ENCODE data around the gene SPTBN1.
A peak's percentile ranks its signal among the peaks of the same experiment; 100 is the strongest.

Gene SPTBN1

GRCh38 chr2:54617409-54617808, 161.3 kb downstream of the SPTBN1 start:
- no peak overlapping the region for H3K4me3 ChIP-seq (ENCODE audit: low read length)
- peaks cover 79% of the 10 kb centered on the region for H3K36me3 ChIP-seq (ENCODE audit: control insufficient read depth, insufficient read depth, low read length, severe bottlenecking)
- H3K9me3 ChIP-seq (ENCODE audit: control insufficient read depth, low read length): no peaks in the 10 kb centered on the region
- peaks cover 22% of the 10 kb centered on the region for H3K4me1 ChIP-seq (ENCODE audit: control insufficient read depth, insufficient read depth, low read length)
- no peak overlapping the region for H3K9ac ChIP-seq (ENCODE audit: low read length)
- no peak for DNase-seq (ENCODE audit: low read depth)
- no peaks in the 10 kb centered on the region for H3K27me3 ChIP-seq (replicated peaks; ENCODE audit: control insufficient read depth, insufficient read depth, low read length)

GRCh38 chr2:54618646-54619565, 162.8 kb downstream of the SPTBN1 start:
- Histone ChIP-seq H3K36me3 (ENCODE audit: control insufficient read depth, insufficient read depth, low read length, severe bottlenecking) (peaks cover 85% of the 10 kb centered on the region), H3K9me3 (ENCODE audit: control insufficient read depth, low read length) (no peaks in the 10 kb centered on the region), H3K27me3 (replicated peaks; ENCODE audit: control insufficient read depth, insufficient read depth, low read length) (no peaks in the 10 kb centered on the region), H3K9ac (ENCODE audit: low read length) (peak overlapping the region; percentile 43), H3K4me1 (ENCODE audit: control insufficient read depth, insufficient read depth, low read length) (peaks cover 23% of the 10 kb centered on the region), H3K4me3 (ENCODE audit: low read length) (peak overlapping the region; percentile 5)
- no peak for DNase-seq (ENCODE audit: low read depth)

DNA sequence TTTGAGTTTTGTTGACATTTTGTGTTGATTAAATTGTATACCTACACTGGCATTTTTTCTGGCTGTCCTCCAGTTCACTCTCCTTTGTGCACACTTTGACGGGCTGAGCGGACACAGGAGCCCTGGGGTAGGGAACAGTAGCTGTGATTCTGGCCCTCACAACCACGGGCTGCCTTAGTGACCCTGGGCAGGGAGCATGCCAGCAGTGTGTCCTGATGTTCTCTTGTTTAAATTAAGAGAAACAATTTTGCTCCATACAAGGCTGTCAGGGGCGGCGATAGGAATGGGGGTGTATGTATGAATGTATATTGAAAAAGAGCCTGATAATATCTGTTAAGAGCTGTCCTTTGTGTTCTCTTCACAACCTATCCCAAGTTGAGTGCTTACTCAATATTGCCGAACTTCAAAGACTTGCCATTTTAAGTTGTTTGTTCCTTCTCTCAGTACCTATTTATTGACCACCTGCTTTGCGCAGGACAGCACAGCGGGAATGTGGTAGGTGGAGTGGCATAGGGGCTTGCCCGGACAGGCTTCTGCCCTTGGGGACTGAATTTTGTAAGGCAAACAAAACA, 163.6 kb downstream of the SPTBN1 start:
- no peak for DNase-seq (ENCODE audit: low read depth)
- H3K4me1 ChIP-seq (ENCODE audit: control insufficient read depth, insufficient read depth, low read length): peaks cover 32% of the 10 kb centered on the region
- peak overlapping the region; percentile 43 for H3K9ac ChIP-seq (ENCODE audit: low read length)
- H3K36me3 ChIP-seq (ENCODE audit: control insufficient read depth, insufficient read depth, low read length, severe bottlenecking): peaks cover 94% of the 10 kb centered on the region
- H3K4me3 ChIP-seq (ENCODE audit: low read length): no peak overlapping the region
- no peaks in the 10 kb centered on the region for H3K27me3 ChIP-seq (replicated peaks; ENCODE audit: control insufficient read depth, insufficient read depth, low read length)
- H3K9me3 ChIP-seq (ENCODE audit: control insufficient read depth, low read length): no peaks in the 10 kb centered on the region

DNA sequence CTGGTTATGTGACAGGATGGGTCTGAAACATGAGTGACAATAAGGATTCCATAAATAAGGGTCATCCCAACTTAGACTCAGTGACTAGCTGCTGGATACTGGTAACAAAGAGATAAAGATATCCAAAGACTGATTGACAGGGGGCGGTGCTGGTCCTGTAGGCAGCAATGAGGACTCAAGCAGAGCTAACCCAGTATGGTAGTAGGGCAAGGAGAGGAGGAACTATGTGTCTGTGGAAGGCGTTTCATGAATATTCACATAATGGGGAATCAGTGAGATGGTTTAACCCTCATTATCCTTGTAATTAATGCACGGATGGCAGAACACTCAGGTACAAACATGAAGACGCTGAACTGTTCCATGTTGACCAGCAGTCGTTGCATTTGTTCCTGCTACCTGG, 164.8 kb downstream of the SPTBN1 start:
- DNase-seq (ENCODE audit: low read depth): no peak
- Histone ChIP-seq H3K27me3 (replicated peaks; ENCODE audit: control insufficient read depth, insufficient read depth, low read length) (no peaks in the 10 kb centered on the region), H3K4me1 (ENCODE audit: control insufficient read depth, insufficient read depth, low read length) (peaks cover 39% of the 10 kb centered on the region), H3K36me3 (ENCODE audit: control insufficient read depth, insufficient read depth, low read length, severe bottlenecking) (peaks cover 95% of the 10 kb centered on the region), H3K9me3 (ENCODE audit: control insufficient read depth, low read length) (no peaks in the 10 kb centered on the region), H3K4me3 (ENCODE audit: low read length) (no peak overlapping the region), H3K9ac (ENCODE audit: low read length) (no peak overlapping the region)

DNA sequence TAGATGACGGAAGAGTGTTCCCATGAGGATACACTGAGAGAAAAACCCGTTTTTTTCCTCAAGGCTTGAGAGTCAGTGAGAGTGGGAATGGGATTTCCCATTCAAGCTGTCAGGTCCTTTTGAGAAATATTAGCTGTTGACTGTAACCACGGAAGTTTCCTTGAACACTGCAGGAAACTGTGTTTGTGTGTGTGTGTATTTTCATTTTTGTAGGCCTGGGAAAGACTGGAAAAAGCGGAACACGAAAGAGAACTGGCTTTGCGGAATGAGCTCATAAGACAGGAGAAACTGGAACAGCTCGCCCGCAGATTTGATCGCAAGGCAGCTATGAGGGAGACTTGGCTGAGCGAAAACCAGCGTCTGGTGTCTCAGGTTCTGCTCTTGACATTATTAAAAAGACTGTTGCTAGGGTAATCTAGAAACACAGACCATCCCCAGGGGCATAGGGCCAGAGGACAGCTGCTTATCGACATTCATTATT, 168.5 kb downstream of the SPTBN1 start:
- H3K4me1 ChIP-seq (ENCODE audit: control insufficient read depth, insufficient read depth, low read length): peaks cover 31% of the 10 kb centered on the region
- H3K9me3 ChIP-seq (ENCODE audit: control insufficient read depth, low read length): no peaks in the 10 kb centered on the region
- H3K9ac ChIP-seq (ENCODE audit: low read length): peak overlapping the region; percentile 2
- no peaks in the 10 kb centered on the region for H3K27me3 ChIP-seq (replicated peaks; ENCODE audit: control insufficient read depth, insufficient read depth, low read length)
- H3K4me3 ChIP-seq (ENCODE audit: low read length): no peak overlapping the region
- H3K36me3 ChIP-seq (ENCODE audit: control insufficient read depth, insufficient read depth, low read length, severe bottlenecking): peaks cover 96% of the 10 kb centered on the region
- no peak for DNase-seq (ENCODE audit: low read depth)

DNA sequence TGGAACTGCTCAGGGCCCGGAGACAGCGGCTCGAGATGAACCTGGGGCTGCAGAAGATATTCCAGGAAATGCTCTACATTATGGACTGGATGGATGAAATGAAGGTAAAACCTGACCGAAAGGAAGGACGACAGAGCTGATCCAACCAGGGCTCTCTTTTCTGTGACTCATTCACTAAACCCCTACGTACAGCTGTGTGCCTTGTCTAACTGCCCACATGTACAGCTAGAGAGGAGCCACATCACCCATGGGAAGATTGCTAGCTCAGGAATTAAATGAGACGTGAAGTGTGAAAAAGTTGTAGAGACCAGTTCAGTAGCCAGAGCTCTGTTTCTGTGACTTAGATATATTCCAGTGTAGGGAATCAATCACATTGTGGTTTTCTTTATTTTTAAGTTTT, 170.0 kb downstream of the SPTBN1 start:
- no peak for DNase-seq (ENCODE audit: low read depth)
- Histone ChIP-seq H3K27me3 (replicated peaks; ENCODE audit: control insufficient read depth, insufficient read depth, low read length) (no peaks in the 10 kb centered on the region), H3K36me3 (ENCODE audit: control insufficient read depth, insufficient read depth, low read length, severe bottlenecking) (peaks cover 96% of the 10 kb centered on the region), H3K4me3 (ENCODE audit: low read length) (no peak overlapping the region), H3K9ac (ENCODE audit: low read length) (no peak overlapping the region), H3K4me1 (ENCODE audit: control insufficient read depth, insufficient read depth, low read length) (peaks cover 34% of the 10 kb centered on the region), H3K9me3 (ENCODE audit: control insufficient read depth, low read length) (no peaks in the 10 kb centered on the region)

- Histone ChIP-seq H3K36me3 (ENCODE audit: control insufficient read depth, insufficient read depth, low read length, severe bottlenecking) (peaks cover 95% of the 10 kb centered on the region), H3K4me1 (ENCODE audit: control insufficient read depth, insufficient read depth, low read length) (peaks cover 41% of the 10 kb centered on the region), H3K4me3 (ENCODE audit: low read length) (no peak overlapping the region), H3K27me3 (replicated peaks; ENCODE audit: control insufficient read depth, insufficient read depth, low read length) (no peaks in the 10 kb centered on the region), H3K9ac (ENCODE audit: low read length) (no peak overlapping the region), H3K9me3 (ENCODE audit: control insufficient read depth, low read length) (no peaks in the 10 kb centered on the region)
- no peak for DNase-seq (ENCODE audit: low read depth)
These were observed 170.8 kb downstream of the SPTBN1 start for GRCh38 chr2:54626884-54627283.

DNA sequence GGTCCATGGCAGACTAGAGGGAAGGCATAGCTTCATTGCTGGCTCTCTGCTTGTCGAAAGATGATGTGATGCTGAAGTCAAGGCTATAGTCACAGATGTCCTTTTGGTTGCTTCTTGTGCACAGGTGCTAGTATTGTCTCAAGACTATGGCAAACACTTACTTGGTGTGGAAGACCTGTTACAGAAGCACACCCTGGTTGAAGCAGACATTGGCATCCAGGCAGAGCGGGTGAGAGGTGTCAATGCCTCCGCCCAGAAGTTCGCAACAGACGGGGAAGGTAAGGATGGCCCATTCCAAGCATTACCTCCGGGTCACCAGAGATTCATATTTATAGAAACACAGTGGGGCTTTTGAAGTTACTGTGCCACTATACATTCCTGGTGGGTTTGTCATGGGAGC, 171.8 kb downstream of the SPTBN1 start:
- Histone ChIP-seq H3K9ac (ENCODE audit: low read length) (no peak overlapping the region), H3K27me3 (replicated peaks; ENCODE audit: control insufficient read depth, insufficient read depth, low read length) (no peaks in the 10 kb centered on the region), H3K4me3 (ENCODE audit: low read length) (no peak overlapping the region), H3K4me1 (ENCODE audit: control insufficient read depth, insufficient read depth, low read length) (peaks cover 46% of the 10 kb centered on the region), H3K9me3 (ENCODE audit: control insufficient read depth, low read length) (no peaks in the 10 kb centered on the region), H3K36me3 (ENCODE audit: control insufficient read depth, insufficient read depth, low read length, severe bottlenecking) (peaks cover 95% of the 10 kb centered on the region)
- DNase-seq (ENCODE audit: low read depth): no peak

GRCh38 chr2:54628418-54628817, 172.3 kb downstream of the SPTBN1 start:
- Histone ChIP-seq H3K27me3 (replicated peaks; ENCODE audit: control insufficient read depth, insufficient read depth, low read length) (no peaks in the 10 kb centered on the region), H3K9me3 (ENCODE audit: control insufficient read depth, low read length) (no peaks in the 10 kb centered on the region), H3K4me3 (ENCODE audit: low read length) (no peak overlapping the region), H3K9ac (ENCODE audit: low read length) (no peak overlapping the region), H3K36me3 (ENCODE audit: control insufficient read depth, insufficient read depth, low read length, severe bottlenecking) (peaks cover 94% of the 10 kb centered on the region), H3K4me1 (ENCODE audit: control insufficient read depth, insufficient read depth, low read length) (peaks cover 51% of the 10 kb centered on the region)
- no peak for DNase-seq (ENCODE audit: low read depth)

DNA sequence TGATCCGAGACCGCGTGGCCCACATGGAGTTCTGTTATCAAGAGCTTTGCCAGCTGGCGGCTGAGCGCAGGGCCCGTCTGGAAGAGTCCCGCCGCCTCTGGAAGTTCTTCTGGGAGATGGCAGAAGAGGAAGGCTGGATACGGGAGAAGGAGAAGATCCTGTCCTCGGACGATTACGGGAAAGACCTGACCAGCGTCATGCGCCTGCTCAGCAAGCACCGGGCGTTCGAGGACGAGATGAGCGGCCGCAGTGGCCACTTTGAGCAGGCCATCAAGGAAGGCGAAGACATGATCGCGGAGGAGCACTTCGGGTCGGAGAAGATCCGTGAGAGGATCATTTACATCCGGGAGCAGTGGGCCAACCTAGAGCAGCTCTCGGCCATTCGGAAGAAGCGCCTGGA, 172.8 kb downstream of the SPTBN1 start:
- no peak overlapping the region for H3K9ac ChIP-seq (ENCODE audit: low read length)
- no peaks in the 10 kb centered on the region for H3K27me3 ChIP-seq (replicated peaks; ENCODE audit: control insufficient read depth, insufficient read depth, low read length)
- peaks cover 54% of the 10 kb centered on the region for H3K4me1 ChIP-seq (ENCODE audit: control insufficient read depth, insufficient read depth, low read length)
- peaks cover 94% of the 10 kb centered on the region for H3K36me3 ChIP-seq (ENCODE audit: control insufficient read depth, insufficient read depth, low read length, severe bottlenecking)
- no peak for DNase-seq (ENCODE audit: low read depth)
- no peaks in the 10 kb centered on the region for H3K9me3 ChIP-seq (ENCODE audit: control insufficient read depth, low read length)
- no peak overlapping the region for H3K4me3 ChIP-seq (ENCODE audit: low read length)

- peaks cover 54% of the 10 kb centered on the region for H3K4me1 ChIP-seq (ENCODE audit: control insufficient read depth, insufficient read depth, low read length)
- DNase-seq (ENCODE audit: low read depth): no peak
- H3K4me3 ChIP-seq (ENCODE audit: low read length): no peak overlapping the region
- peaks cover 94% of the 10 kb centered on the region for H3K36me3 ChIP-seq (ENCODE audit: control insufficient read depth, insufficient read depth, low read length, severe bottlenecking)
- H3K9me3 ChIP-seq (ENCODE audit: control insufficient read depth, low read length): no peaks in the 10 kb centered on the region
- no peak overlapping the region for H3K9ac ChIP-seq (ENCODE audit: low read length)
- H3K27me3 ChIP-seq (replicated peaks; ENCODE audit: control insufficient read depth, insufficient read depth, low read length): no peaks in the 10 kb centered on the region
These were observed 173.3 kb downstream of the SPTBN1 start for GRCh38 chr2:54629390-54629789.
